Measurements from ENCODE around the gene ZIC1.

The ZIC1 gene

DNA sequence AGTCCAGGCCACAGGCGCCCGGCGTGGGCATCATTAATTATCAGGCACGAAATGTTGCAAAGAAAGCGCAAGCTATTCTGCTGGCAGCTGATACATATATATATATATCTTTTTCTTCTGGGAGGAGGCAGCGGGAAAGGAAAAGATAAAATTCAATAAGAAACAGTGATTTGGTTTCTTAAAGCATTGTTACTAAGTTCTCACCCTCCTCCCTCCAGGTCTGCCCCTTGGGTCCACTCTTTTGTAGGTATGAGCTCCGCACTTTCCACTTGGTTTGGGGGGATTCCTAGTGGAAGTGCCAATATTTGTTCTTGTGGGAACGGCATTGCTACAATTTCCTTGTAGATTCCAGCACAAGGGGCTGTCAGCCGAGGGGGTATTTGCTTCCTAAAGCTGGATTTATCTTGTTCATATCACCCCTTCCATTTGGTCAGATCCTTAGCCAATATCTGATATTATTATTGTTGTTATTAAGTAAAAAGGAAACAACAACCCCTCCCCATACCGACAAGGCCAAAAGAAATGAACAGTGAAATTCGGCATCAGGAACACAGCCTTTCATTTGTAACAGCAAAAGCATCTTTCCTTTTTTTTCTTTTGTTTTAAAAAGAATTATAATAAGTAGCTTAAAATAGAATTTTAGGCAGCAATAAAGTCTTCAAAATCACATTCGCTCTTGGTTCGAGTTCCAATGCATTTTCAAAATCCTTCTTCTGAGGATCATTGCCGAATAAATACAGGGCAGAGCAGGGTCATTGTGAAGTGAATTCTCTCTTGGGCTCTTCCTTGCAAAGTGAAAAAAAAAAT lies 15.6 kb downstream of the ZIC1 start:
- no peak for DNase-seq

DNA sequence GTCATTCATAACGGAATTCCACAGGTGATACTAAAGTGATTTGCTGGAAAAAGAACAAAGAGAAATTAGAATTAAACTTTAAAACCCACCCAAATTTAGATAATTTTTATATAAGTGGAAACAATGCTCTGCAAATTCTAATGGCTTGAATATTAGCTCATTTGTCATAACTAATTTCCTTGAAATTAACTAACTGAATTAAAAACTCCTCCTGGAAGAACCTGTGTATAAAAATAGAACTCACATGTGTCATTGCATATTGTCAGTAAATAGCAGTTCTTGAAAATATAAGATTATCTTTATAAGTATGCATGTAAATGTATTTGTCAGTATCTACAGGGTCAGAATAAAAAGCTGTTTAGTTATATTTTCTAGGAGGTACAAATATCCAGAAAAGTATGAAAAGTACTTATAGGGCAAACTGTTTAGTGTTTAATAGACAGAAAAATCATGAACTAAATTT lies 16.3 kb downstream of the ZIC1 start:
- DNase-seq: no peak

DNA sequence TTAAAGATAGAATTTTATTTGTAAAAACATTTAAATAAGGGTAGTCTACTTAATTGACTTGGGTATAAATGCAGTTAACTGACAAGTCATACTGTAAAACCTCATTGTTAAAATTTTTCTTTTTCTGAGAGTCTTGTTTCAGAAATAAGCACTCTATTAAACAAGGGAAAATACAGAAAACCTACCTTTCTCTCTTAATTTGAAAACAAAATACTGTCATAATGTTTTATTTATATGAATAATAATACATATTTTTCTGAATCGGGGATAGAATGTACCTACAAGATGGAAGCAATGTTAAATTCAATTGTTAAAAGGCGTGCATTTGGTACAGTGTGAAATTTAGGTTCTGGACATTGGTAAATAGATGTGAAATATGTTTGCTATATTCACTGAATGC lies 17.8 kb downstream of the ZIC1 start:
- no peak for DNase-seq

DNA sequence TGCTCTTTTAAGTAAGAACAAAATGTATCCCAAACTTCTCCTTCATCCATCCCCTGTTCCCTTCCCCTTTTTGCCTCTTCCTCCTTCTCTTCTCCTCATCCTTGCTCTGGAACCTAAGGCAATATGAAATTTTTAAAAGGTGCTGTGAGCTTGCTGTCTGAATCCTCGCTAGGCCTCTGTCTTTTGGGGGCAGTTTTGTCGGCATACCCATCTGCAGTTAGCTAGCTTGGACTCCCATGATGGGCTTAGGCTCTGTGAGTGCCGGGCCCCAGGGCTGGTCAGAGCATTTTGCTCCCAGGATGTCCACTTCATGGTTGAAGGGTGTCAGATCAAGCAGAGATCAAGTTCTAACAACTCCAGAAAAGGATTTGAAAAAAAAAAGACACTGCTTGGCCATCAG lies 18.6 kb downstream of the ZIC1 start:
- no peak for DNase-seq

GRCh38 chr3:147428326-147428725 lies 19.2 kb downstream of the ZIC1 start:
- DNase-seq: no peak

DNA sequence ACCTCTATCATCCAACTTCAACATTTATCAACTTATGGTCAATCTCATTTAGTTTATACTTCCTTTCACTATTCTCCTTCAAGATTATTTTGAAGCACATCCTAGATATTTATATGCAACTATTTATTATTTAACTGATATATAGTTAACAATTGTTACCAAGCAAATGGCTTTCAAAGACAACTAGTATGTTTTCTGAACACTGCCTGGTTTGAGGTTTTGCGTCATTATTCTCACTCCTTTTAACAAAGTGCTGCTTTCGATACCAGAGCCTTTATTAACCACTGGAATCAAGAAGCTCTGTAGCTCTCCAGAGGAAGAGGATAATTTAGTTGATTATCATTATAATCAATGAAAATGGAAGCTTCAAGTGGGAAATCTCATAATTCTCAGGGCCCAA lies 19.6 kb downstream of the ZIC1 start:
- DNase-seq: no peak

- DNase-seq: no peak
Measured at GRCh38 chr3:147431751-147432150, 22.6 kb downstream of the ZIC1 start.

GRCh38 chr3:147447224-147447623 lies 38.1 kb downstream of the ZIC1 start:
- no peak for DNase-seq

- no peak for DNase-seq
Measured at GRCh38 chr3:147449669-147450068, 40.5 kb downstream of the ZIC1 start.

- DNase-seq: no peak
Measured at GRCh38 chr3:147458995-147459704, 50.0 kb downstream of the ZIC1 start.

DNA sequence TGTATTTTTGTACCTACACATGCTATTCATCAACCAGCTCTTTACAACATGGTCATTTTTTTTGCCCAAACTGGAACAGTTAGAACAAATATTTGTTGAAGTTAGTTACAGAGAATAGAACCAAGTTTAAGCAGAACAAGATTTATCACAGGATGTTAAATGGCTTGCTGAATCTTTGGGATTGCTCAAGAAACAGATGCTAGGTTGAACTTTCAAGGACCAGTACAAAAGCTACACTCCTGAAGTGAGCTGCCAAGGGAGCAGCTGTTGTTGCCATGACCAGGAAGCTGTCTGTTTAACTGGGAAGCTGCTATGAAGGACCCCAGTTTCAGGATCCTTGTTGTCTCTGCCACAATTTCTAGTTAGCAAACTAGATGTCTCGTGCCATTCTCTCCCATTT lies 53.7 kb downstream of the ZIC1 start:
- no peak for DNase-seq
